Muscle of arm (tissue), 12 donors: Measurements from ENCODE around the gene GMCL1. TPM values are rescaled to one million over a fixed set of nuclear protein-coding genes. Genes with fewer than 3 reads are reported as not detected.
"Not testable (repeated sequence)": the region's sequence is repeated elsewhere in the genome, so short reads cannot be mapped to it uniquely, and the experiment has no call there.

Source experiments
- DNase-seq: peaks from one replicate; pipeline ENCODE4 v3.0.0-alpha.2; 2013
- polyA plus RNA-seq, 12 donors: library from polyadenylated mRNA; unstranded; fragments of 120-200 nt; gene quantifications; one replicate each; pipeline ENCODE4 v1.2.1, GENCODE V29; 2013; ENCODE audit not compliant: insufficient read length in 12 of 12

GMCL1 gene
- polyA plus RNA-seq, 12 donors: 9.5 to 19.4 (median 11.4) TPM; not detected in 1

GRCh38 chr2:69802781-69803367, 26.6 kb upstream of the GMCL1 start:
- DNase-seq: not testable (repeated sequence)

GRCh38 chr2:69804416-69804815, 25.0 kb upstream of the GMCL1 start:
- no peak for DNase-seq

- DNase-seq: no peak
Measured at GRCh38 chr2:69805887-69806286, 23.6 kb upstream of the GMCL1 start.

- no peak for DNase-seq
Measured at GRCh38 chr2:69807821-69808540, 21.5 kb upstream of the GMCL1 start.

GRCh38 chr2:69810550-69810949, 18.9 kb upstream of the GMCL1 start:
- no peak for DNase-seq

GRCh38 chr2:69811018-69811417, 18.4 kb upstream of the GMCL1 start:
- DNase-seq: no peak

GRCh38 chr2:69811591-69811990, 17.9 kb upstream of the GMCL1 start:
- DNase-seq: no peak

GRCh38 chr2:69815717-69816116, 13.7 kb upstream of the GMCL1 start:
- no peak for DNase-seq

- DNase-seq: peak; percentile 87
Measured at GRCh38 chr2:69816923-69817542, 12.4 kb upstream of the GMCL1 start.

GRCh38 chr2:69817729-69818501, 11.5 kb upstream of the GMCL1 start:
- DNase-seq: no peak

- no peak for DNase-seq
Measured at GRCh38 chr2:69827796-69828540, 1.5 kb upstream of the GMCL1 start.

GRCh38 chr2:69828938-69829255, 563 bp upstream of the GMCL1 start:
- no peak for DNase-seq

GRCh38 chr2:69830045-69830905, 815 bp downstream of the GMCL1 start:
- peak; percentile 15 for DNase-seq

GRCh38 chr2:69830906-69831241, 1.4 kb downstream of the GMCL1 start:
- DNase-seq: not testable (repeated sequence)

GRCh38 chr2:69831354-69831905, 2.0 kb downstream of the GMCL1 start:
- DNase-seq: no peak

GRCh38 chr2:69833752-69834151, 4.3 kb downstream of the GMCL1 start:
- DNase-seq: no peak

- no peak for DNase-seq
Measured at GRCh38 chr2:69835666-69836065, 6.2 kb downstream of the GMCL1 start.

- DNase-seq: no peak
Measured at GRCh38 chr2:69836316-69836715, 6.9 kb downstream of the GMCL1 start.

GRCh38 chr2:69837533-69837932, 8.1 kb downstream of the GMCL1 start:
- no peak for DNase-seq

GRCh38 chr2:69843993-69844392, 14.5 kb downstream of the GMCL1 start:
- no peak for DNase-seq

- DNase-seq: no peak
Measured at GRCh38 chr2:69844560-69844959, 15.1 kb downstream of the GMCL1 start.
